Stimulated activated CD8-positive, alpha-beta memory T cell treated with anti-CD3 and anti-CD28 coated beads, Interleukin-15, amount 100 ng/mL, for 24 hours (primary cell): ENCODE data around the gene HS2ST1.
"Not testable (repeated sequence)": the region's sequence is repeated elsewhere in the genome, so short reads cannot be mapped to it uniquely, and the experiment has no call there.

Experiments used
- DNase-seq: peaks from one replicate; pipeline ENCODE4 v3.0.0-alpha.2; 2020; ENCODE audit warnings: low read depth

The HS2ST1 gene

GRCh38 chr1:87066708-87067107 is 152.3 kb downstream of the HS2ST1 start:
- DNase-seq = not testable (repeated sequence)

- DNase-seq = no peak
These were observed 158.0 kb downstream of the HS2ST1 start for GRCh38 chr1:87072411-87072810.

DNA sequence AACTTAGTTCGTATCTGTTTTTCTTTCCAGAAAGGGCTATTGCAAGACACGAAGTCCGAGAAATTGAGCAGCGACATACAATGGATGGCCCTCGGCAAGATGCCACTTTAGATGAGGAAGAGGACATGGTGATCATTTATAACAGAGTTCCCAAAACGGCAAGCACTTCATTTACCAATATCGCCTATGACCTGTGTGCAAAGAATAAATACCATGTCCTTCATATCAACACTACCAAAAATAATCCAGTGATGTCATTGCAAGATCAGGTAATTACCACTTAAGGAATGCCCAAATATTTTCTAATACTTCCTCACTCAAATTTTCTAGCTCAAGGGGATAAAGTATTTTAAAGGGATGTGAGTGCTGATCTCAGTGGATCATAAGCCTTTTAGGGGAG is 158.5 kb downstream of the HS2ST1 start:
- DNase-seq = no peak

- DNase-seq = no peak
These were observed 159.8 kb downstream of the HS2ST1 start for GRCh38 chr1:87074001-87074795.

- no peak for DNase-seq
These were observed 163.7 kb downstream of the HS2ST1 start for GRCh38 chr1:87077959-87078639.

DNA sequence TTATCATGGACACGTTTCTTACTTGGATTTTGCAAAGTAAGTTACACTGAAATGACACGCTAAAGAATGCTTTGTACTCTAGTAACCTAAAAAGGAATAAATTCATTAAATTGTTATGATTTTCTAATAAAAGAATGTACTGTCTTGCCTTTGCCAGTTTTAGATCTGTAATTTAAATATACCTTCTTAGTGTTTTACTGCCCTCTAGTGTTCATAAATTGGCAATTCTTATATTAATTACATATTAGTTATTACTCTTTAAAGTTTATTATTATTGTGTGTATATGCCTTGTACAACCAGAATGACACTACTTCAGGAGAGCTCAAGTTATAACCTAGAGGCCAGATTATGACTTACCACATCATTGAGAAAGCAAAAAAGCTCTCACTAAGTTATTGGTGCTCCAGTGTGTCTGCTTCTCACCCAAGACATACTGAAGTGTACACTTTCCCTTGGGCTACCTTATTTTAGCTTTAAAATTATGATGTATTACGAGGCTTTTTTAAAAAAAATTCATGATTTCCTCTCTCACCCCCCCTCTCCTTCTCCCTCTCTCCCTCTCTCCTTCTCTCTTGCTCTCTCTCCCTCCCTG is 169.9 kb downstream of the HS2ST1 start:
- DNase-seq = no peak

DNA sequence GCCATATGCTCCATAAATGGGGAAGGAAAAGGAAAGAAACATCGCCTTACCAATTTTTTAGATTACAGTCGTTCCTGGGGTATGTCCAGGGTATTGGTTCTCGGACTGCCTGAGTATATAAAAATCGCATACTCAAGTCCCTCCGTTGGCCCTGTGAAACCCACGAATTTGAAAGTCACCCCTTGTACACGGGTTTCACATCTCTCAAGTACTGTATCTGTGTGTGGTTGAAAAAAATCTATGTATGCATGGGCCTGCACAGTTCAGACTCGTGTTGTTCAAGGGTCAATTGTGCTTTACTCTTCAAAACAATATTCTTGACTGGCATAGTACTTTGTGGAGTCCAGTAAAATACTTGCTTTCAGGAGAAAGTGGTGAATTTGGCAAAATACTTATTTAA is 171.7 kb downstream of the HS2ST1 start:
- DNase-seq = no peak

- no peak for DNase-seq
These were observed 174.8 kb downstream of the HS2ST1 start for GRCh38 chr1:87089070-87089736.

- DNase-seq = no peak
These were observed 175.4 kb downstream of the HS2ST1 start for GRCh38 chr1:87089823-87090222.

GRCh38 chr1:87091425-87091824 is 177.0 kb downstream of the HS2ST1 start:
- DNase-seq = no peak

DNA sequence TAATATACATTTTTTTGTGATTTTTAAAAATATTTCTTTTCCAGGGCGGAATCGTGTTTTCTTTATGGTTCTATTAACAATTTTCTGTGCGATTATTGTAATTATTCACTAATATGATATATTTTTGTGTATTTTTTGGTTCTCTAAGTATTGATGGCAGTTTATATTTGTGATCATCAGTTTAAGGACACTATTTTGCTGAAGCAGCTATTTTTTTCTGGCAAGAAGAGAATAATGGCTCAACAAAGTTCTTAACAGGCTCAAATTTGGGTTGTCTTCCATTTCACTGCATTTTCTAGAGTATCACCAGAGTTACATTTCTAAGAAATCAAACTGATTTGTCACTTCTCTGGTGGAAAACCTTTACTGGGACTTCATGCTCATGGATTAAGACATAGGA is 178.4 kb downstream of the HS2ST1 start:
- no peak for DNase-seq

GRCh38 chr1:87093286-87093685 is 178.9 kb downstream of the HS2ST1 start:
- DNase-seq = no peak

- DNase-seq = no peak
These were observed 179.8 kb downstream of the HS2ST1 start for GRCh38 chr1:87094238-87094637.

GRCh38 chr1:87100271-87100670 is 185.8 kb downstream of the HS2ST1 start:
- no peak for DNase-seq

DNA sequence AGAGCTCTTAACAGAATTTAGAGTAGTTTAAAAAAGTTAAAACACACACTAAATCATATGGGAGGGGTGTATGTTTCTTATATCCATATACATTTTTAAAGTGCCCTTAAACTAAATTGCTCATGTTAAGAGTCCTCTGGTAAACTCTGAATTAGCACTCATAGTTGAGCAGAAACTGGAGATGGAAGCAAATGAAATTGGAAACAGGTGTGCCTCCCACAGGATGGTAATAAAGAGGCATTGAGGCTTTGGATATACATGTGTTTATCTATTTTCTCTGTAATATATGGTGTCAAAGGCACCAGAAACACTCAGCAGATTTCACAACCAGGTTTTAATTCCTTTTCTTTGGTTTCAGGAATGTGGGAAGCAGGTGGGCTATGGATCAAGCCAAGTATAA is 188.6 kb downstream of the HS2ST1 start:
- no peak for DNase-seq

GRCh38 chr1:87104140-87104539 is 189.7 kb downstream of the HS2ST1 start:
- DNase-seq = no peak

DNA sequence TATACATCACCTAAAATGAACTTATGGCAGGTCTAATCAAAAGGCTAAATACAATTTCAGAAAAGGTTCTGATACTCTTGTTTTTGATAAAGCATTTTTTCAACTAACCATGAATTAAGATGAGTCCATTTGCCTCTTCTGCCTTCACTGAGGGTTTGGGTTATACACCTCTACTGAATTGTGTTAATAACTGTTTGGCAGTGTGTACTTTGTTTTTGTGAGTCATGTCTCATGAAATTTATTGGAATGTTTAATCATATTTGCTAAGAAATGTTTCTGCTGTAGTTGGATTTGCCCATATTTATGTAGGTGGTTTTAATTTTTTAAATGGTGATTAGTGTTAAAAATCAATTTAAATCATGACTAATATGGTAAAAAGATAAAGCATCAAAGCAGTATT is 190.5 kb downstream of the HS2ST1 start:
- DNase-seq = no peak

- no peak for DNase-seq
These were observed 191.7 kb downstream of the HS2ST1 start for GRCh38 chr1:87106144-87106543.

DNA sequence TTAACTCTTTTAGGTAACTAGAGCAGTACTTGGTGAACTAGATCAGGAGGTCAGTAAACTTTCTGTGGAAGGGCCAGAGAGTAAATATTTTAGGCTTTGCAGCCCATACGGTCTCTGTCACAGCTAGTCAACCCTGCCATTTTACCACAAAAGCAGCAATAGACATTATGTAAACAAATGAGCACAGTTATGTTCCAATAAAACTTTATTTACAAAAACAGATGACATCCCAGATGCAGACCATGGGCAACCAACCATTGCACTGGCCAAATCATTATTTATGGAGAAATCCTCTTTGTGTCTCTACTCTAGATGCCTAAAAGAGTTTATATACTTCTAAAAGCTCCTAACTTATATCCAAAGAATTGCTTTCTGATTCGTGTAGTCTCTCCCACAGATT is 192.4 kb downstream of the HS2ST1 start:
- no peak for DNase-seq

DNA sequence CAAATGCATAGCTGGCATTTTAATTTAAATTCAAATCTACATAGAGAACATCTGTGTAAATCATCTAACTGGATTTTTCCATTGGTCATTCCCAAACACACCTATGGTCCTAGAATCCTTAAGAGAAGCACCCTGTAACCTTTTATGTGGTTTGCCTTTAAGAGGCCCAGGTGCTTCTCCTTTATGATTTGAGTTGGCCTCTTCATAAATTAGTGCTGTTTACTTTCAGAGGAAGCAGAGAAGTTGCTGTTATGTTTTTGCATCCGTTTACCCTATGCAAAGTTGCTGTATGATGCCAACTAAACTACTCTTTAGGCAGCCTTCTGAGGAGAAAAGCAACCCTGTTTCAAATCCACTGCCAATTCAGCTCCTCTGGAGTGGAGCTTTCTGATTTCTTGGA is 193.8 kb downstream of the HS2ST1 start:
- no peak for DNase-seq

GRCh38 chr1:87108814-87109411 is 194.5 kb downstream of the HS2ST1 start:
- DNase-seq = no peak

DNA sequence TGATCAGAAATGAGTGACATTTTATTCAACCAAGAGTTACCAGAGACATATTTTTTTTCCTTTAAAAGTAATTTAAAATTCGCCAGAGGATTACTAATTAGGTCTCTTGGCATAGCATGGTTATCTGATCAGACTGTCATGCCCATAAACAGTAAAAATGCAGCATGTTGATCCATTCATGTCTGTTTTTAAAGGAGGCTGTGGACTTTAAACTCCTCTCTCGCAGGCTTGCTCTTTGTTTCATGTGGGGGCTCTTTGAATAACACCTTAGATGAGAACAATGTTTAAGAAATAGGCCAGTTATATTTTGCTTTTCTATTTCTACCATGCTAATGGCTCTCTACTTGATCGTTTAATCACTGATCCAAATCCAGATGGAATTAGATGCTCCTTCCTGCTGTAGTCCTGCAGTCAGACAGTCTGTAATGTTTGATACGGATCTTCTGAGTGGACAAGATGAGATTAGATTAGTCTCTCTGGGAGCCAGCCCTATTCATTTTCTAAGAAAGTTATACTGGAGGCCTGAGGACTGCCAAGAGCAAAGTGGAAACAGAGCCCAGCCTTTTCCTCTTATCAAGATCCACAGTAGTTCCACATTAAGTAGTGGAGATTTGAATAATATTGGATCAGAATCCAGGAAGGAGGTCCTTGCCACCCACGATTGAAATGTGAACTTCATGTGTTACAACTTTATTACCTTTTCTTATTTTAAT is 197.4 kb downstream of the HS2ST1 start:
- no peak for DNase-seq
